Heart left ventricle (tissue), 16 donors: Measurements from ENCODE around the gene NXPH4. TPM values are rescaled to one million over a fixed set of nuclear protein-coding genes. Genes with fewer than 3 reads are reported as not detected.
A peak's percentile ranks its signal among the peaks of the same experiment; 100 is the strongest.

ENCODE experiments used
- ATAC-seq, 4 donors: fragments of 200-7000 bp; cut with Tn5 transposase; one replicate each; pipeline ENCODE4 v1.9.1; 2020 to 2022; ENCODE audit warnings: moderate library complexity in 4 of 4, mild to moderate bottlenecking in 3 of 4, moderate number of reproducible peaks in 1 of 4
- DNase-seq, 5 donors: peaks; one replicate each; pipeline ENCODE4 v3.0.0-alpha.2; 2020
- H3K27ac ChIP-seq, 12 donors: fragments of 200-600 bp; sonication (generic) in 4 of 12; one replicate each; pipeline versions ENCODE4 v1.5.0 to v1.8.0; 2016 to 2022; ENCODE audit warnings: mild to moderate bottlenecking in 2 of 12
- H3K27me3 ChIP-seq, 9 donors: fragments of 200-600 bp; sonication (generic) in 2 of 9; one replicate each; pipeline versions ENCODE4 v1.5.1 to v1.8.0; 2016 to 2022; ENCODE audit warnings: mild to moderate bottlenecking in 3 of 9
- H3K36me3 ChIP-seq, 9 donors: fragments of 200-600 bp; sonication (generic) in 2 of 9; one replicate each; pipeline versions ENCODE4 v1.5.0 to v1.8.0; 2018 to 2022; ENCODE audit warnings: mild to moderate bottlenecking in 2 of 9
- H3K4me1 ChIP-seq, 12 donors: fragments of 200-600 bp; sonication (generic) in 4 of 12; one replicate each; pipeline versions ENCODE4 v1.5.0 to v1.8.0; 2016 to 2022; ENCODE audit warnings: mild to moderate bottlenecking in 3 of 12
- H3K4me3 ChIP-seq, 12 donors: fragments of 200-600 bp; sonication (generic) in 4 of 12; one replicate each; pipeline versions ENCODE4 v1.5.0 to v1.8.0; 2017 to 2022; ENCODE audit warnings: mild to moderate bottlenecking in 9 of 12, moderate library complexity in 4 of 12
- H3K9me3 ChIP-seq, 12 donors: fragments of 200-600 bp; sonication (generic) in 4 of 12; one replicate each; pipeline versions ENCODE4 v1.5.0 to v1.8.0; 2016 to 2022; ENCODE audit warnings: mild to moderate bottlenecking in 1 of 12
- POLR2A ChIP-seq, 2 donors: fragments of 450-650 bp; IDR thresholded peaks; one replicate each; pipeline ENCODE4 v1.6.1; 2017; ENCODE audit warnings: antibody characterized with exemption in 2 of 2, mild to moderate bottlenecking in 2 of 2, moderate library complexity in 2 of 2
- WGBS, 4 donors: extraction: QIAGEN DNeasy Blood & Tissue Kit in 2 of 4; methylation state at CpG; one replicate each; pipeline versions ENCODE4 v1.1.5 to v1.1.7; 2013 to 2018; 5-methylcytosine and 5-hydroxymethylcytosine counted together
- intact Hi-C, 10 donors: fragments of 100-400 bp; cut with DNase I; formaldehyde crosslinking; loops; one replicate each; pipeline versions ENCODE4 v1.11.1 to v1.14.2; 2022
- polyA plus RNA-seq, 2 donors: library from polyadenylated mRNA; stranded (reverse); fragments of 200-250 nt; gene quantifications; one replicate each; pipeline ENCODE4 v1.2.3, GENCODE V29; 2013
- total RNA-seq, 9 donors: library from RNA; depleted of rRNA in 2 of 9; stranded (reverse); fragments of >200 nt in 2 of 9; fragmentation: NEBNext Ultra II Directional in 3 of 9; extraction: Animal tissue kit (Norgen Biotek cat#: 25700) in 3 of 9; gene quantifications; one replicate each; pipeline versions ENCODE4 v1.1.0 to v1.2.4, GENCODE V29; 2016 to 2023
- TF ChIP-seq, protein P1 (sequence below), 12 donors: fragments of 200-600 bp; sonication (generic) in 4 of 12; IDR thresholded peaks; one replicate each; pipeline versions ENCODE4 v1.5.0 to v1.8.0; 2018 to 2022; ENCODE audit warnings: antibody characterized with exemption in 12 of 12, mild to moderate bottlenecking in 5 of 12
- donor health status: ischemic (EF 13 %, LVEDD 7.1; RV severe dilation, severe dysfunction).
- donor health status: healthy with polysubstance abuse.
- donor health status: DM: no; HTN: yes; CAD: no.
- donor health status: DM: no; HTN: no; CAD: no.
- donor health status: ischemic (EF 25% LVEDD 6.9; RV normal size, moderate dysfunction).
- donor health status: ischemic (EF 25% LVEDD 5.7; RV mildly dilated, moderate dysfunction).
- donor health status: healthy.
- donor health status: DM: yes; HTN: yes; CAD: no.
- donor health status: ischemic (EF 35%, LVEDD 5.7; RV mildly dilated, moderate dysfunction).
- donor health status: nonischemic (EF 11% LVEDD 7.7; RV severe dilation, severe dysfunction).
- donor health status: DM: yes; HTN: yes; CAD: no.
- donor health status: PGD.
- donor health status: ischemic (EF 29% LVEDD 5.4; RV normal size, mild dysfunction).
- donor health status: nonischemic (EF 23%, LVEDD 6.1; RV moderate dilation, normal function).

Gene NXPH4
- total and polyA plus RNA-seq, 11 donors: 1.3 to 8.0 (median 3.0) TPM

GRCh38 chr12:57182918-57183575 lies 33.5 kb upstream of the NXPH4 start:
- H3K27me3 ChIP-seq: no peaks in the 10 kb centered on the region

GRCh38 chr12:57183939-57184725 lies 32.5 kb upstream of the NXPH4 start:
- Histone ChIP-seq H3K27ac (no peak overlapping the region), H3K27me3 (no peaks in the 10 kb centered on the region), H3K9me3 (no peaks in the 10 kb centered on the region), H3K36me3 (peaks cover 0 to 99% (median 88%) of the 10 kb centered on the region in 9 donors), H3K4me1 (no peaks in the 10 kb centered on the region), H3K4me3 (no peak overlapping the region)
- ATAC-seq (no peak), DNase-seq (no peak)
- intact Hi-C loops: loop anchor here in 9 of 10 donors (1.0 to 10.0 kb wide), 6 partner anchors 57 to 119 kb away; no protein-coding TSS in a partner anchor
- TF ChIP-seq, protein P1, sequence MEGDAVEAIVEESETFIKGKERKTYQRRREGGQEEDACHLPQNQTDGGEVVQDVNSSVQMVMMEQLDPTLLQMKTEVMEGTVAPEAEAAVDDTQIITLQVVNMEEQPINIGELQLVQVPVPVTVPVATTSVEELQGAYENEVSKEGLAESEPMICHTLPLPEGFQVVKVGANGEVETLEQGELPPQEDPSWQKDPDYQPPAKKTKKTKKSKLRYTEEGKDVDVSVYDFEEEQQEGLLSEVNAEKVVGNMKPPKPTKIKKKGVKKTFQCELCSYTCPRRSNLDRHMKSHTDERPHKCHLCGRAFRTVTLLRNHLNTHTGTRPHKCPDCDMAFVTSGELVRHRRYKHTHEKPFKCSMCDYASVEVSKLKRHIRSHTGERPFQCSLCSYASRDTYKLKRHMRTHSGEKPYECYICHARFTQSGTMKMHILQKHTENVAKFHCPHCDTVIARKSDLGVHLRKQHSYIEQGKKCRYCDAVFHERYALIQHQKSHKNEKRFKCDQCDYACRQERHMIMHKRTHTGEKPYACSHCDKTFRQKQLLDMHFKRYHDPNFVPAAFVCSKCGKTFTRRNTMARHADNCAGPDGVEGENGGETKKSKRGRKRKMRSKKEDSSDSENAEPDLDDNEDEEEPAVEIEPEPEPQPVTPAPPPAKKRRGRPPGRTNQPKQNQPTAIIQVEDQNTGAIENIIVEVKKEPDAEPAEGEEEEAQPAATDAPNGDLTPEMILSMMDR (IDR thresholded peaks at IDR 0.05): no peak
- WGBS, 4 donors: 93 to 96% (median 95%) methylated on average over 19 to 22 of the region's 22 CpGs

More at GRCh38 chr12:57182918-57183575, 33.5 kb upstream of the NXPH4 start:
- 62 to 68% (median 65%) methylated on average over 13 of the region's 13 CpGs for WGBS, 4 donors
- DNase-seq (peak; percentile 61 to 84 (median 78)), ATAC-seq (peak; percentile 52 to 83 (median 76))
- Histone ChIP-seq H3K4me3 (no peak overlapping the region), H3K27ac (no peak overlapping the region), H3K9me3 (no peaks in the 10 kb centered on the region), H3K36me3 (peaks cover 0 to 99% (median 88%) of the 10 kb centered on the region in 9 donors), H3K4me1 (no peaks in the 10 kb centered on the region)
- intact Hi-C loops: loop anchor here in 9 of 10 donors (1.0 to 10.0 kb wide), 6 partner anchors 56 to 118 kb away; no protein-coding TSS in a partner anchor
- TF ChIP-seq, protein P1 (IDR thresholded peaks at IDR 0.05): peak; percentile 71 to 92 (median 87)
- no peak for TF ChIP-seq POLR2A (IDR thresholded peaks at IDR 0.05)

DNA sequence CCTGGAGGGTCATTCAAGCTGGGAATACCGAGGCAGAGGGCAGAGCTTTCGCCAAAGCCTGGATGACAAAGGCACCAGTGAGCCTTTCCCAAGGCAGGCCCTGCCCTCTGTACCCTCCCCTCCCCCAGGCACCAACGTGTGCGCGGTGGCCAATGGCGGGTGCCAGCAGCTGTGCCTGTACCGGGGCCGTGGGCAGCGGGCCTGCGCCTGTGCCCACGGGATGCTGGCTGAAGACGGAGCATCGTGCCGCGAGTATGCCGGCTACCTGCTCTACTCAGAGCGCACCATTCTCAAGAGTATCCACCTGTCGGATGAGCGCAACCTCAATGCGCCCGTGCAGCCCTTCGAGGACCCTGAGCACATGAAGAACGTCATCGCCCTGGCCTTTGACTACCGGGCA lies 31.2 kb upstream of the NXPH4 start:
- H3K27me3 ChIP-seq: no peaks in the 10 kb centered on the region
- no peak overlapping the region for H3K27ac ChIP-seq
- H3K4me3 ChIP-seq: no peak overlapping the region
- TF ChIP-seq, protein P1 (IDR thresholded peaks at IDR 0.05): no peak
- TF ChIP-seq POLR2A (IDR thresholded peaks at IDR 0.05): no peak
- peaks cover 0 to 98% (median 79%) of the 10 kb centered on the region in 9 donors for H3K36me3 ChIP-seq
- ATAC-seq: no peak
- intact Hi-C loops: loop anchor here in 3 of 10 donors (5.0 to 10.0 kb wide), 3 partner anchors 113 to 121 kb away; no protein-coding TSS in a partner anchor
- 90 to 96% (median 94%) methylated on average over 14 to 25 of the region's 25 CpGs for WGBS, 4 donors
- peaks cover 0 to 11% (median 7%) of the 10 kb centered on the region in 12 donors for H3K4me1 ChIP-seq
- no peaks in the 10 kb centered on the region for H3K9me3 ChIP-seq
- DNase-seq: no peak
